GM21528 (cell line): ENCODE results near the gene PTGFRN.

ENCODE experiments used
- ATAC-seq: cut with Tn5 transposase; IDR thresholded peaks from one replicate; pipeline ENCODE4 v1.9.1; 2021; ENCODE audit warnings: mild to moderate bottlenecking, moderate library complexity; ENCODE audit not compliant: unreplicated experiment, low FRiP score

Gene PTGFRN

DNA sequence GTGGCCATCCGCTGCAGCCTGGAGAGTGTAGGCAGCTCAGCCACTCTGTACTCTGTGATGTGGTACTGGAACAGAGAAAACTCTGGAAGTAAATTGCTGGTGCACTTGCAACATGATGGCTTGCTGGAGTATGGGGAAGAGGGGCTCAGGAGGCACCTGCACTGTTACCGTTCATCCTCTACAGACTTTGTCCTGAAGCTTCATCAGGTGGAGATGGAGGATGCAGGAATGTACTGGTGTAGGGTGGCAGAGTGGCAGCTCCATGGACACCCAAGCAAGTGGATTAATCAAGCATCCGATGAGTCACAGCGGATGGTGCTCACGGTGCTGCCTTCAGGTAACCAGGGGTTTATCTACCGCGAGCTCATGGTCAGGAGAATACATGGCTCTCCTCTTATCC lies 115.9 kb downstream of the PTGFRN start:
- no peak for ATAC-seq

DNA sequence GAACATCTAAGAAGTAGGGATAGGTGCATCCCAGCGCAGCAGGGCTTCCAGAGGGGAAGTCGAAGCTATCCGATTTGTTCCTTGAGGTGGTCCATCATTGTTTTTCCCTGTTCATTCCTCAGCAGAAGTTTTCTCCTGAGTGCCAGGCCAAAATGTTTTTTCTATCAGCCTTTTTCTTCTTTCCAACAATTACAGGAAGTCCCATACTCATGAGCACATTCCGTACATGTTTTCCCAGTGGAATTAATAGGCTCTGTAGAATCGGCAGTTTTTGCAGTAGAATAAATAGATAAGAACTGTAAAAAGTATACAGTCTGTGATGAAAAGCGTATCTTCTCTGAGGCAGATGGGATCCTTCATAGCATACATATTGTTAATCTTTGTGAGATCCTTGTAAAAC lies 116.6 kb downstream of the PTGFRN start:
- ATAC-seq: no peak

DNA sequence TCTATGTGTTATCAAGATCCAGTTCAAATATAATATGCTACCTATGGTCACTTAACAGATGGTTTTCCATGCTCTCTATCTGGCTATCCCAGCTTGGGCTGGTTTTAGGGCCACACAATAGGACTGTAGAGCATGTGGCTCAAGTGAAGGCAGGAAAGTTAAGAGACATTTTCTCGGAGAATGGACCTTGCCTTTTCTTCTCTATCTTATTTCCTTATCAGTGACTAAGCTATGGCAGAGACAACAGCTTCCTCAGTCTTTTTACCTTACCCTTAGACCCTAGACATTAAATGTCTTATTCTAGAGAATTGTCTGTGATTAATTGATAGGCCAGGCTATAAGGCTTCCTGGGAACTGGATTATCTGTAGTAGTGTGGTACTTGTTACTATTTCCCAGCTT lies 120.0 kb downstream of the PTGFRN start:
- no peak for ATAC-seq

DNA sequence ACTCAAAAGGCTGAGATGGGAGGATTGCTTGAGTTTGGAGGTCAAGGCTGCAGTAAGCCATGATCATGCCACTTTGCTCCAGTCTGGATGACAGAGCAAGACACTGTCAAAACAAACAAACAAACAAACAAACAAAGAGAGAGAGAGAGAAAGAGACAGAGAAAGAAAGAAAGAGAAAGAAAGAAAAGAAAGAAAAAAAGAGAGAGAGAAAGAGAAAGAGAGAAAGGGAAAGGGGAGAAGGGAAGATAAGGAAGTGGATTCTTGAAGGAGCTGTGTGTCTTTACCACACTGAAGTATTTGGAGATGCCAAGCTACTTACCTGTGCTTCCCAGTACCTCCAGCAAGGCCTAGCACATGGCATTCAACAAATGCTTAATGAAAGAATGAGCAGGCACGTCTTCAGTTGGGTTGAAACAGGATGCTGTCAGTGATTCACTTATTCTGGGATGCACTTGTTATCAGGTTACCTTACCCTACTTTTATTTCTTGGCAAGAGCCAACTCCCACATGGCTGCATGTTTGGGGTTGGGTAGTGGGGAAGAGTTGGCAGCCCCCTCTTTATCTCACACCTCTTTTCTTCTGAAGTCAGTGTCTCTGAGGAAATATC lies 120.7 kb downstream of the PTGFRN start:
- ATAC-seq: no peak

DNA sequence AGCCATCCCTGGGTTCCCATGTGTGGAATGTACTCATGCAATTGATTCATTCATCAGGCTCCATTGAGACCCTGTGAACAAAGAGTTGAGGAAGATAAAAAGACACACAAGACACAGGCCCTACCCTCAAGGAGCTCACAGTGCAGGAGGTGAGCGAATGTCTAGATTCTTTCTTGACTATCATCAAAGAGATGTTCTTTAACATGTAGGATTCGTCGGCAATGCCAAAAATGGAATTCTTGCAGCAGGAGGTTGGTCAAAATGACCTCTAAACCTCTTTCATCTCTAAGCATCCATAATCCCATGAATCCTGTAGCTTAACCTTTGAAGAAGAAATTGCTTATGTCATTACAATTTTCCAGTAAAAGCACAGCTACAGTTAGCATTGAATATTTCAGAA lies 122.5 kb downstream of the PTGFRN start:
- no peak for ATAC-seq

DNA sequence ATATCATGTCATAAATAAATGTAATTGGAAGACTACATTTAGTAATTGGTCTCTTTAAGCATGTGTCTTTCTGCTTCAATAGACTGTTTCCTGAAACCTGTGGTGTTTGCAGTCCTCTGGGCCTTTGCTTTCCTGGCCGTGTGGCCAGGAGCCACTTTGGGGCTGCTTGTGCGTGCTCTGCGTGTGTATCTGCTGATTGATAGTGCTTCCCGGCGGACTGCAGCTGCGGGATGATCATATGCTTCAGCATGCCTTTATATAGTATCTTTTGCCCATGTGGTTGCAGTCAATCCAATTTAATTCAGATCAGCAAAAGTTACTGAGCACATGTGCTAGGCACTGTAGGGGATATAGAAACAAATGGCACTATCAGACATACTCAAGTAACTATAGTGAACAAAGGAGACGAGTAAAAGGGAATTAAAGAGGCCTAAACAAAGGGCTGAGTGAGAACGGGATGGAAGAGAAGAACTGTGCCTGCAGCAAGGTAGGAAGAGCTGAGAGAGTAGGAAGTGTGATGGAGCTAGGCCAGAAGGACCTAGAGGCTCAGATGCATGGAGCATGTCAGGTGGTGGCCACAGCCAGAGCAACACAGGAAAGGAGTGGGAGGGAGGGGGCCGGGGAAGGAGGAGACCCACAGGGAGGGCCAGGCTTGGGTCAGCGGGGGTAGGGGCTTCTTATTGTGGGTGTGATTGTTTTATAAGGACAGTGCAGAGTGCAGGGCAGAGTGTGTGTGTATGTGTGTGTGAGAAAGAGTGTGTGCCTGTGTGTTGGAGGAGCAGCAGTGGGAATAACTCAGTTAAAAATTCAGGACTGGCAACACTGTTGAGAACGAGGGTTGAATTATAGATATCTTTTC lies 123.2 kb downstream of the PTGFRN start:
- ATAC-seq: no peak

DNA sequence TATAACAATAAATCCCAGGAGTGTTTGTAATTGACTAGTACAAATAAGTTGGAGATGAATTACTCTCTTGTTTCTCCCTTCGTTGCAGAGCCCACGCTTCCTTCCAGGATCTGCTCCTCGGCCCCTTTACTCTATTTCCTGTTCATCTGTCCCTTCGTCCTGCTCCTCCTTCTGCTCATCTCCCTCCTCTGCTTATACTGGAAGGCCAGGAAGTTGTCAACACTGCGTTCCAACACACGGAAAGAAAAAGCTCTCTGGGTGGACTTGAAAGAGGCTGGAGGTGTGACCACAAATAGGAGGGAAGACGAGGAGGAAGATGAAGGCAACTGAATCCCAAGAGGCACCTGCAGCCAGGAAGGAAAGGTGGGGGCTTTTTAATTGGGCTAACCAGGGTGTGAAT lies 124.1 kb downstream of the PTGFRN start:
- no peak for ATAC-seq

DNA sequence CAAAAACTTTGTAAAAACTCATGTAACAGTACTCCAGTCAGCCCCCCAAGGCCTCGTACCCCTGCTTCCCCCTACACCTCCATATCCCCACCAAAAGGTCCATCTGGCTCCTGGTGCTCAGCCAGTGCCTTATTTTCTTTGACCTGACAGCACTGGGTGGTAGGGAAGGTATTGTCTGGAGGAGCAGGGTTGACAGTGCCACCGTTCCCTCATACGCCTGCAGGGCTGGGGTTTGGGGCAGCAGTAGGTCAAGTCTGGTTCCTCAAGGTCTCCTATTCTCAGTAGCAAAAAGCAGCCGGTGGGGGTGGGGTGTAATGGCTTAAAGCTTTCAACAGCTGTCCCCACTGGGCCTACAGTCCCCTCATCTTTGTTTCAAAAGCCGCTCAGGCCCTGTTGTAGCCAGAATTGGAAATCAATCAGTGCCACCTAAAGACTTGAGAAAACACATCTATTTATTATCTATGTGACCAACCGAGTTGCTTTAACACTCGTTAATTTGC lies 125.1 kb downstream of the PTGFRN start:
- no peak for ATAC-seq

DNA sequence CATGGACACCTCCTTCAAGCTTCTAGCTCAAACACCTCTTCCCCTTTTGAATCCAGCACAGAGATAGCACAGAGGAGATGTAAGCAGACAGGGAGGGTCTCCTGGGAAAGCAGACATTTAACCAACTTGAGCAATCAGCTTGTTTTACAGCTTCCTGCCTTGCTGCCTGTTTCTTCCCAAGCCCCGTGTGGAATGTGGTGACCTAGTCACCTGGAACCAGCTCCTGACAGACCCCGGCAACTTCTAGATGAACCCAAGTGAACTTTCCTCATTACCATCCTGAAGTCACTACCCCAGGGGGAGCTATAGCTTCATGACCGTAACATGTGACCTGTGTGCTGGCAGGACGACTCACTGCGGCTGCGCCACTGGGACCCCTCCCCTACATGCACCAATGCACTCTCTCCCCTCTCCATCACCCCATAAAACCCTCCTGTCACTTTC lies 126.3 kb downstream of the PTGFRN start:
- ATAC-seq: no peak

DNA sequence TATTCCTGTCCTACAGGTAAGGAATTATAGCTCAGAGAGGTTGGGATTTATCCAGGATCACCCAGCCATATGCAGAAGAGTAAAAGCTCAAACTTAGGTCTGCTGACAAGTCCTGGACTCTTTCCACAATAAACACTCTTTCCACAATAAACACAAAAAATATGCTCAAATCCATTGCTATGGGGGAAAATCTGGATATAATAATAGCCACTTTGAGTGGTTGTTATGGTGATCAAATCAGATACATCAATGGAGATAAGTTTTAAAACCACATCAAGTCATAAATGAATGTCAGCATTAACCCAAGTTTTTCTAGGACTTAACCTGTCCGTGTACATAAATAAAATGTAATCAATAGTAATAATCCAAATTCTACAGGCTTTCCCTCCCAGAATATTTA lies 128.1 kb downstream of the PTGFRN start:
- no peak for ATAC-seq

DNA sequence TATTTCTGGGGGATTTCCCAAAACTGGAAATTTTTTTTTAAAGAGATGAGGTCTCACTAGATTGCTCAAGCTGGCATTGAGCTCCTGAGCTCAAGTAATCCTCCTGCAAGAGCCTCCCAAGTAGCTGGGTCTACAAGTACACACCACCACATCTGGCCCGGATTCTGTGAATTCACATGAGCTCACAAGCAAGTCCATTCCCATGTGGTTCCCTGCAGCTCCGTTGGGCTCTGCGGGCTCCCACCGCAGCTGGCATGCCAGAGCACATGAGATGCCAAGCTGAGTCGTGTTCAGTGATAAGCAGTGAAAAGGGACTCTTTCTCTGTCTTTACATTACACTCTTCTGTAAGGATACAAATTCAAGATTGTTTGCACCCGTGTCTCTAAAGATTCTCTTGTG lies 128.5 kb downstream of the PTGFRN start:
- no peak for ATAC-seq
